SK-N-SH (cell line): ENCODE data around the gene RCSD1. TPM values are rescaled to one million over a fixed set of nuclear protein-coding genes. Genes with fewer than 3 reads are reported as not detected.

Experiments used
- CTCF ChIA-PET: fragments of 300-600, 350-600 bp; formaldehyde crosslinking; extraction: SDS; loops from one replicate; lab custom pipeline; 2021; lab: Yijun Ruan, JAX
- POLR2A ChIA-PET: fragments of 350-600 bp; sonication (Branson Sonifier 250); formaldehyde crosslinking; extraction: SDS; loops from one replicate; lab custom pipeline; 2020; ENCODE audit warnings: antibody characterized with exemption, inconsistent platforms; lab: Yijun Ruan, JAX
- DNase-seq: peaks from one replicate; pipeline ENCODE4 v3.0.0; 2012
- H2AFZ ChIP-seq: fragments of 200-600 bp; sonication (generic); 2 replicates; pipeline ENCODE4 v1.8.1; 2016; ENCODE audit warnings: antibody characterized with exemption, mild to moderate bottlenecking, low read depth
- H3F3A ChIP-seq: fragments of 200-600 bp; sonication (generic); replicated peaks from 2 replicates; pipeline ENCODE3; 2016; ENCODE audit warnings: antibody characterized with exemption, mild to moderate bottlenecking; ENCODE audit not compliant: insufficient read depth
- H3K27ac ChIP-seq, 2 experiments: fragments of 200-500 bp in 1 of 2; fragments of 200-600 bp in 1 of 2; sonication (Bioruptor generic) in 1 of 2; sonication (generic), shearing (Covaris generic) in 1 of 2; 2 replicates each; pipeline versions ENCODE4 v1.5.1 to v1.6.1; 2014 to 2016; ENCODE audit warnings: low read depth in 2 of 2, inconsistent platforms in 1 of 2, low read length in 1 of 2, mild to moderate bottlenecking in 1 of 2, mixed read lengths in 1 of 2
- H3K27me3 ChIP-seq: fragments of 200-600 bp; sonication (generic), shearing (Covaris generic); 2 replicates; pipeline ENCODE4 v1.6.1; 2016; ENCODE audit warnings: mixed run types; ENCODE audit not compliant: insufficient read depth
- H3K36me3 ChIP-seq, 2 experiments: fragments of 200-500 bp in 1 of 2; fragments of 200-600 bp in 1 of 2; sonication (Bioruptor generic) in 1 of 2; sonication (generic) in 1 of 2; replicated peaks in 1 of 2; 2 replicates each; pipeline versions ENCODE3 to v1.5.1; 2014 to 2016; ENCODE audit warnings: low read length in 1 of 2, mild to moderate bottlenecking in 1 of 2; ENCODE audit not compliant: insufficient read depth in 2 of 2, control insufficient read depth in 1 of 2
- H3K4me1 ChIP-seq, 2 experiments: fragments of 200-500 bp in 1 of 2; fragments of 200-600 bp in 1 of 2; sonication (Bioruptor generic) in 1 of 2; sonication (generic), shearing (Covaris generic) in 1 of 2; 2 replicates each; pipeline versions ENCODE4 v1.5.1 to v1.6.1; 2014 to 2016; ENCODE audit warnings: low read depth in 1 of 2, low read length in 1 of 2, mixed run types in 1 of 2; ENCODE audit not compliant: insufficient read depth in 2 of 2, control insufficient read depth in 1 of 2
- H3K4me2 ChIP-seq: fragments of 200-600 bp; sonication (generic), shearing (Covaris generic); 2 replicates; pipeline ENCODE4 v1.6.1; 2017; ENCODE audit warnings: mixed run types
- H3K4me3 ChIP-seq, 2 experiments: fragments of 200-500 bp in 1 of 2; fragments of 200-600 bp in 1 of 2; sonication (Bioruptor generic) in 1 of 2; sonication (generic), shearing (Covaris generic) in 1 of 2; 2 replicates each; pipeline versions ENCODE4 v1.5.1 to v1.8.1; 2014 to 2016; ENCODE audit warnings: low read depth in 2 of 2, inconsistent platforms in 1 of 2, low read length in 1 of 2, mild to moderate bottlenecking in 1 of 2, mixed read lengths in 1 of 2, moderate library complexity in 1 of 2
- H3K79me2 ChIP-seq: fragments of 200-600 bp; sonication (generic); 2 replicates; pipeline ENCODE4 v1.8.1; 2017; ENCODE audit warnings: mild to moderate bottlenecking; ENCODE audit not compliant: insufficient read depth
- H3K9ac ChIP-seq: fragments of 200-600 bp; sonication (generic); 2 replicates; pipeline ENCODE4 v1.6.1; 2017; ENCODE audit warnings: mixed run types
- H3K9me2 ChIP-seq: fragments of 200-600 bp; sonication (generic); 2 replicates; pipeline ENCODE4 v1.6.1; 2017; ENCODE audit warnings: mixed run types
- H3K9me3 ChIP-seq: fragments of 200-600 bp; sonication (generic); 2 replicates; pipeline ENCODE4 v1.6.1; 2017; ENCODE audit warnings: mixed run types, mild to moderate bottlenecking, moderate library complexity
- H4K20me1 ChIP-seq: fragments of 200-600 bp; sonication (generic); 2 replicates; pipeline ENCODE4 v1.6.1; 2017; ENCODE audit warnings: mild to moderate bottlenecking, mixed run types; ENCODE audit not compliant: insufficient read depth
- CHD2 ChIP-seq: fragments of 150-350 bp; IDR thresholded peaks from 2 replicates; pipeline ENCODE4 v1.6.1; 2018; ENCODE audit warnings: low read length; ENCODE audit not compliant: partially characterized antibody
- ELF1 ChIP-seq: IDR thresholded peaks from 2 replicates; pipeline ENCODE4 v1.4.0; 2012
- EZH2phosphoT487 ChIP-seq: fragments of 200-600 bp; sonication (generic); IDR thresholded peaks from 2 replicates; pipeline ENCODE4 v1.6.1; 2017; ENCODE audit warnings: low read depth, mixed run types, mild to moderate bottlenecking, antibody characterized with exemption, moderate library complexity, borderline replicate concordance
- FOXM1 ChIP-seq: IDR thresholded peaks from 2 replicates; pipeline ENCODE4 v1.4.0; 2012; ENCODE audit warnings: low read depth, mild to moderate bottlenecking
- MAX ChIP-seq: IDR thresholded peaks from 2 replicates; pipeline ENCODE4 v1.4.0; 2012; ENCODE audit warnings: low read depth
- MXI1 ChIP-seq: IDR thresholded peaks from 2 replicates; pipeline ENCODE4 v1.6.1; 2012; ENCODE audit warnings: mild to moderate bottlenecking, low read depth, low read length, improper control_type of control experiment
- NRF1 ChIP-seq: IDR thresholded peaks from 2 replicates; pipeline ENCODE4 v1.6.1; 2012; ENCODE audit warnings: low read depth, mild to moderate bottlenecking, low read length
- RAD21 ChIP-seq: IDR thresholded peaks from 2 replicates; pipeline ENCODE4 v1.6.1; 2012; ENCODE audit warnings: mild to moderate bottlenecking, low read length
- RFX5 ChIP-seq: IDR thresholded peaks from 2 replicates; pipeline ENCODE4 v1.6.1; 2012; ENCODE audit warnings: mild to moderate bottlenecking, improper control_type of control experiment, low read length
- RXRA ChIP-seq: IDR thresholded peaks from 2 replicates; pipeline ENCODE4 v1.4.0; 2012; ENCODE audit warnings: low read depth, mild to moderate bottlenecking, borderline replicate concordance
- SMC3 ChIP-seq: IDR thresholded peaks from 2 replicates; pipeline ENCODE4 v1.6.1; 2012; ENCODE audit warnings: low read depth, low read length, improper control_type of control experiment
- TCF12 ChIP-seq: IDR thresholded peaks from 2 replicates; pipeline ENCODE4 v1.4.0; 2012
- TEAD4 ChIP-seq: IDR thresholded peaks from 2 replicates; pipeline ENCODE4 v1.4.0; 2012; ENCODE audit warnings: mild to moderate bottlenecking, borderline replicate concordance; ENCODE audit not compliant: insufficient read depth
- USF2 ChIP-seq: fragments of 150-350 bp; IDR thresholded peaks from 2 replicates; pipeline ENCODE4 v1.6.1; 2017; ENCODE audit warnings: antibody characterized with exemption, low read length, low read depth, borderline replicate concordance
- YY1 ChIP-seq: IDR thresholded peaks from 2 replicates; pipeline ENCODE4 v1.4.0; 2012; ENCODE audit warnings: low read depth, mild to moderate bottlenecking
- WGBS: methylation state at CpG from one replicate; pipeline ENCODE4 v1.1.6; 2017; ENCODE audit warnings: low lambda C conversion rate; 5-methylcytosine and 5-hydroxymethylcytosine counted together
- polyA plus RNA-seq, 3 experiments: library from polyadenylated mRNA; depleted of rRNA; stranded (reverse); fragments of >200 nt; gene quantifications; 2 replicates each; pipeline ENCODE4 v1.2.3, GENCODE V29; 2012
- TF ChIP-seq, protein P1 (sequence below): IDR thresholded peaks from 2 replicates; pipeline ENCODE4 v1.6.1; 2012; ENCODE audit warnings: mild to moderate bottlenecking, low read depth, low read length, moderate library complexity
- TF ChIP-seq, protein P2 (sequence below): IDR thresholded peaks from 2 replicates; pipeline ENCODE4 v1.4.0; 2012; ENCODE audit warnings: low read depth, borderline replicate concordance
- TF ChIP-seq, protein P3 (sequence below): fragments of 150-350 bp; IDR thresholded peaks from 2 replicates; pipeline ENCODE4 v1.6.1; 2016; ENCODE audit warnings: mild to moderate bottlenecking, low read depth, low read length

The RCSD1 gene
- polyA plus RNA-seq, 1 of the 3 experiments (the other 2 are of a cell fraction), result 0.02 TPM

GRCh38 chr1:167683226-167683625 lies 53.2 kb downstream of the RCSD1 start:
- Histone ChIP-seq H3F3A (peaks cover under 1% of the 10 kb centered on the region), H3K4me2 (peak overlapping the region; percentile 68; the same call in 1 of the 2 replicates), H3K36me3 (no peaks in the 10 kb centered on the region), H3K9me2 (no peaks in the 10 kb centered on the region), H3K4me3 (no peak overlapping the region), H3K27ac (peak overlapping the region in 1 of 2 experiments; percentile 58; a peak in 2 of 4 replicates), H3K79me2 (no peaks in the 10 kb centered on the region), H4K20me1 (no peaks in the 10 kb centered on the region), H3K27me3 (no peaks in the 10 kb centered on the region), H3K9me3 (no peaks in the 10 kb centered on the region), H2AFZ (no peak overlapping the region), H3K9ac (no peak overlapping the region), H3K4me1 (peaks cover 8 to 34% of the 10 kb centered on the region in 2 experiments; a peak in 3 of 4 replicates)
- TF ChIP-seq NRF1, result no peak
- no peak for DNase-seq
- ChIA-PET POLR2A (no interaction called here), CTCF (interaction anchor here (1.3 kb wide), 1 partner anchor 83 kb away, joined by 9 read pairs; no protein-coding TSS in a partner anchor)
- 81% methylated on average over 6 of the region's 6 CpGs for WGBS

DNA sequence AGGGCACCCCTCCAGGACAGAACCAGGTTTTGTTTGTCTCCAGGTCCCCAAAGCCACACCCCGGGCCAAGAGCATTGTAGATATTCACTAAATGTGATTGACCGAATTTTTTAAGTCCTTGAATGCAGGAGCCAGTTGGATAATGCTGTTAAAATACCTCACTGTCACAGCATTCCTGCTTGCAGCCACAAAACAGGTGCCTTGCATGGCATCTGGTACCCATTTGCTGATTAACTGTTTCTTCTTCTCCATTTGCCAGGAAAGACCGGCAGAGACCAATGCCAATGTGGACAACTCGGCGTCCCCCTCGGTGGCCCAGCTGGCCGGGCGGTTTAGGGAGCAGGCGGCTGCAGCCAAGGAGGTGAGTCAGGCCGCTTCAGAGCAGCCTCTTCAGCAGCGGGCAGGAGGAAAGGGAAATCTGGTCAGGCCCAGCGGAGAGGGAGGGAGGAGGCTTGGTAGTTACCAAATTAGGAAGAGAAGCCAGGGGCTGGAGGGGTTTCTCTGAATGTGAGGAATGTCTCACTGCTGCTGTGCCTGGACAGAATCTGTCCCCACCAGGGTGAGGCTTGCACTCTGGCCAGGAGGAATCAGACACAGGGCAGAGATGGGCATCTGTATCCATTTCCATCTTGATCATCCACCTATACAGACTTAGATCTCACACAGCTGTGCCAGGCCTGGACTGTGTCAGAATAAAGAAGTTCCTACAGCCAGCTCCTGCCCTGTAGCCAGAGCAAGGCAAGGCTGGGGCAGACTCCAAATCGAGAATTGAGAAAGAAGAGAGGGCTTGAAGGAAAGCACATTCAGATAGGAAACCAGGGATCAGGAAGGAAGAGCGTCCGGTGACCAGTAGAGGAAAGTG lies 53.8 kb downstream of the RCSD1 start:
- H3K4me2 ChIP-seq, result peak overlapping the region; percentile 68
- H3K4me1 ChIP-seq, result peaks cover 8 to 34% of the 10 kb centered on the region in 2 experiments; a peak in 3 of 4 replicates
- H3K27ac ChIP-seq, result peak overlapping the region in 1 of 2 experiments; percentile 58; a peak in 2 of 4 replicates
- no peaks in the 10 kb centered on the region for H3K9me2 ChIP-seq
- no peak overlapping the region for H3K9ac ChIP-seq
- peak; percentile 54 for DNase-seq
- H3K27me3 ChIP-seq, result no peaks in the 10 kb centered on the region
- H2AFZ ChIP-seq, result peak overlapping the region; percentile 69
- H3K4me3 ChIP-seq, result no peak overlapping the region
- CTCF ChIA-PET, result interaction anchor here (1.3 to 1.5 kb wide), 2 partner anchors 23 to 83 kb away, joined by 4 to 9 read pairs; no protein-coding TSS in a partner anchor
- POLR2A ChIA-PET, result no interaction called here
- peaks cover 4% of the 10 kb centered on the region for H3F3A ChIP-seq
- no peaks in the 10 kb centered on the region for H4K20me1 ChIP-seq
- H3K79me2 ChIP-seq, result no peaks in the 10 kb centered on the region
- WGBS, result 28% methylated on average over 15 of the region's 15 CpGs
- no peaks in the 10 kb centered on the region for H3K9me3 ChIP-seq
- H3K36me3 ChIP-seq, result no peaks in the 10 kb centered on the region
- TF ChIP-seq TEAD4 (no peak; the same call in 1 of the 2 replicates), FOXM1 (no peak), TCF12 (peak; percentile 91), RFX5 (no peak), RAD21 (no peak), MAX (peak; percentile 59), ELF1 (no peak), CHD2 (no peak), MXI1 (no peak), YY1 (no peak), USF2 (no peak), EZH2phosphoT487 (no peak), SMC3 (no peak), RXRA (peak; percentile 5; the same call in 1 of the 2 replicates)
- TF ChIP-seq, protein P1, sequence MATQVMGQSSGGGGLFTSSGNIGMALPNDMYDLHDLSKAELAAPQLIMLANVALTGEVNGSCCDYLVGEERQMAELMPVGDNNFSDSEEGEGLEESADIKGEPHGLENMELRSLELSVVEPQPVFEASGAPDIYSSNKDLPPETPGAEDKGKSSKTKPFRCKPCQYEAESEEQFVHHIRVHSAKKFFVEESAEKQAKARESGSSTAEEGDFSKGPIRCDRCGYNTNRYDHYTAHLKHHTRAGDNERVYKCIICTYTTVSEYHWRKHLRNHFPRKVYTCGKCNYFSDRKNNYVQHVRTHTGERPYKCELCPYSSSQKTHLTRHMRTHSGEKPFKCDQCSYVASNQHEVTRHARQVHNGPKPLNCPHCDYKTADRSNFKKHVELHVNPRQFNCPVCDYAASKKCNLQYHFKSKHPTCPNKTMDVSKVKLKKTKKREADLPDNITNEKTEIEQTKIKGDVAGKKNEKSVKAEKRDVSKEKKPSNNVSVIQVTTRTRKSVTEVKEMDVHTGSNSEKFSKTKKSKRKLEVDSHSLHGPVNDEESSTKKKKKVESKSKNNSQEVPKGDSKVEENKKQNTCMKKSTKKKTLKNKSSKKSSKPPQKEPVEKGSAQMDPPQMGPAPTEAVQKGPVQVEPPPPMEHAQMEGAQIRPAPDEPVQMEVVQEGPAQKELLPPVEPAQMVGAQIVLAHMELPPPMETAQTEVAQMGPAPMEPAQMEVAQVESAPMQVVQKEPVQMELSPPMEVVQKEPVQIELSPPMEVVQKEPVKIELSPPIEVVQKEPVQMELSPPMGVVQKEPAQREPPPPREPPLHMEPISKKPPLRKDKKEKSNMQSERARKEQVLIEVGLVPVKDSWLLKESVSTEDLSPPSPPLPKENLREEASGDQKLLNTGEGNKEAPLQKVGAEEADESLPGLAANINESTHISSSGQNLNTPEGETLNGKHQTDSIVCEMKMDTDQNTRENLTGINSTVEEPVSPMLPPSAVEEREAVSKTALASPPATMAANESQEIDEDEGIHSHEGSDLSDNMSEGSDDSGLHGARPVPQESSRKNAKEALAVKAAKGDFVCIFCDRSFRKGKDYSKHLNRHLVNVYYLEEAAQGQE, result no peak
- TF ChIP-seq, protein P2, sequence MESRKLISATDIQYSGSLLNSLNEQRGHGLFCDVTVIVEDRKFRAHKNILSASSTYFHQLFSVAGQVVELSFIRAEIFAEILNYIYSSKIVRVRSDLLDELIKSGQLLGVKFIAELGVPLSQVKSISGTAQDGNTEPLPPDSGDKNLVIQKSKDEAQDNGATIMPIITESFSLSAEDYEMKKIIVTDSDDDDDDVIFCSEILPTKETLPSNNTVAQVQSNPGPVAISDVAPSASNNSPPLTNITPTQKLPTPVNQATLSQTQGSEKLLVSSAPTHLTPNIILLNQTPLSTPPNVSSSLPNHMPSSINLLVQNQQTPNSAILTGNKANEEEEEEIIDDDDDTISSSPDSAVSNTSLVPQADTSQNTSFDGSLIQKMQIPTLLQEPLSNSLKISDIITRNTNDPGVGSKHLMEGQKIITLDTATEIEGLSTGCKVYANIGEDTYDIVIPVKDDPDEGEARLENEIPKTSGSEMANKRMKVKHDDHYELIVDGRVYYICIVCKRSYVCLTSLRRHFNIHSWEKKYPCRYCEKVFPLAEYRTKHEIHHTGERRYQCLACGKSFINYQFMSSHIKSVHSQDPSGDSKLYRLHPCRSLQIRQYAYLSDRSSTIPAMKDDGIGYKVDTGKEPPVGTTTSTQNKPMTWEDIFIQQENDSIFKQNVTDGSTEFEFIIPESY, result no peak
- TF ChIP-seq, protein P3, sequence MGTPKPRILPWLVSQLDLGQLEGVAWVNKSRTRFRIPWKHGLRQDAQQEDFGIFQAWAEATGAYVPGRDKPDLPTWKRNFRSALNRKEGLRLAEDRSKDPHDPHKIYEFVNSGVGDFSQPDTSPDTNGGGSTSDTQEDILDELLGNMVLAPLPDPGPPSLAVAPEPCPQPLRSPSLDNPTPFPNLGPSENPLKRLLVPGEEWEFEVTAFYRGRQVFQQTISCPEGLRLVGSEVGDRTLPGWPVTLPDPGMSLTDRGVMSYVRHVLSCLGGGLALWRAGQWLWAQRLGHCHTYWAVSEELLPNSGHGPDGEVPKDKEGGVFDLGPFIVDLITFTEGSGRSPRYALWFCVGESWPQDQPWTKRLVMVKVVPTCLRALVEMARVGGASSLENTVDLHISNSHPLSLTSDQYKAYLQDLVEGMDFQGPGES, result no peak
